ENCODE results near the gene C5orf58. TPM values are rescaled to one million over a fixed set of nuclear protein-coding genes. Genes with fewer than 3 reads are reported as not detected.

C5orf58 gene
- total RNA-seq, 2 donors from 2014 or later, result 15.7 TPM; not detected in 1

- TF ChIP-seq POLR2A (IDR thresholded peaks at IDR 0.05), result no peak
- TF ChIP-seq CTCF (IDR thresholded peaks at IDR 0.05), result no peak
- TF ChIP-seq POLR2AphosphoS5 (IDR thresholded peaks at IDR 0.05), result no peak
- WGBS, result 49% methylated on average over 6 of the region's 6 CpGs
Observed at GRCh38 chr5:170221327-170221741, 11.5 kb upstream of the C5orf58 start.

GRCh38 chr5:170223360-170223759, 9.4 kb upstream of the C5orf58 start:
- H3K4me1 ChIP-seq (replicated peaks), result no peaks in the 10 kb centered on the region
- no peak for DNase-seq (ENCODE audit: low spot score)
- no peak for TF ChIP-seq CTCF (IDR thresholded peaks at IDR 0.05)
- no peak for TF ChIP-seq POLR2AphosphoS5 (IDR thresholded peaks at IDR 0.05)
- TF ChIP-seq POLR2A (IDR thresholded peaks at IDR 0.05), result no peak
- no peak overlapping the region for H3K4me3 ChIP-seq
- H3K9me3 ChIP-seq, result no peaks in the 10 kb centered on the region
- no peaks in the 10 kb centered on the region for H3K27me3 ChIP-seq (replicated peaks; ENCODE audit: insufficient read depth)
- no peaks in the 10 kb centered on the region for H3K36me3 ChIP-seq
- intact Hi-C loops (cut with DNase I), result loop anchor here (5.0 kb wide), 1 partner anchor 409 kb away; no protein-coding TSS in a partner anchor
- H3K27ac ChIP-seq, result no peak overlapping the region

More at GRCh38 chr5:170221327-170221741, 11.5 kb upstream of the C5orf58 start:
- intact Hi-C loops (cut with DNase I), result loop anchor here (5.0 kb wide), 1 partner anchor 411 kb away; no protein-coding TSS in a partner anchor
- Histone ChIP-seq H3K27ac (no peak overlapping the region), H3K36me3 (no peaks in the 10 kb centered on the region), H3K9me3 (no peaks in the 10 kb centered on the region), H3K27me3 (replicated peaks; ENCODE audit: insufficient read depth) (no peaks in the 10 kb centered on the region), H3K4me3 (no peak overlapping the region), H3K4me1 (replicated peaks) (no peaks in the 10 kb centered on the region)
- DNase-seq (ENCODE audit: low spot score), result no peak

GRCh38 chr5:170223906-170224305, 8.9 kb upstream of the C5orf58 start:
- H3K4me3 ChIP-seq, result no peak overlapping the region
- TF ChIP-seq POLR2A (IDR thresholded peaks at IDR 0.05) (no peak), POLR2AphosphoS5 (IDR thresholded peaks at IDR 0.05) (no peak), CTCF (IDR thresholded peaks at IDR 0.05) (no peak)
- H3K27ac ChIP-seq, result no peak overlapping the region
- no peaks in the 10 kb centered on the region for H3K27me3 ChIP-seq (replicated peaks; ENCODE audit: insufficient read depth)
- DNase-seq (ENCODE audit: low spot score), result no peak
- intact Hi-C loops (cut with DNase I), result loop anchor here (5.0 kb wide), 1 partner anchor 408 kb away; no protein-coding TSS in a partner anchor
- H3K9me3 ChIP-seq, result no peaks in the 10 kb centered on the region
- 77% methylated on average over 5 of the region's 5 CpGs for WGBS
- no peaks in the 10 kb centered on the region for H3K36me3 ChIP-seq
- no peaks in the 10 kb centered on the region for H3K4me1 ChIP-seq (replicated peaks)

- Histone ChIP-seq H3K9me3 (no peaks in the 10 kb centered on the region), H3K27ac (no peak overlapping the region), H3K4me1 (replicated peaks) (no peaks in the 10 kb centered on the region), H3K27me3 (replicated peaks; ENCODE audit: insufficient read depth) (no peaks in the 10 kb centered on the region), H3K4me3 (no peak overlapping the region), H3K36me3 (no peaks in the 10 kb centered on the region)
- peak; percentile 38 to 78 (median 70) for TF ChIP-seq CTCF (IDR thresholded peaks at IDR 0.05)
- no peak for TF ChIP-seq POLR2A (IDR thresholded peaks at IDR 0.05)
- TF ChIP-seq POLR2AphosphoS5 (IDR thresholded peaks at IDR 0.05), result no peak
- WGBS, result 58% methylated on average over 7 of the region's 7 CpGs
- peak; percentile 63 for DNase-seq (ENCODE audit: low spot score)
- intact Hi-C loops (cut with DNase I), result loop anchor here (2.0 to 5.0 kb wide), 2 partner anchors 112 to 195 kb away; no protein-coding TSS in a partner anchor
Observed at GRCh38 chr5:170225326-170226128, 7.3 kb upstream of the C5orf58 start.
